K562 (cell line): ENCODE results near the gene LRRC1. TPM values are rescaled to one million over a fixed set of nuclear protein-coding genes. Genes with fewer than 3 reads are reported as not detected.

Source experiments
- ATAC-seq: fragments of 200-7000 bp; cut with Tn5 transposase; 3 replicates; pipeline ENCODE4 v1.9.1; 2020; ENCODE audit warnings: moderate library complexity
- BruUV-seq: library from RNA; stranded (reverse); fragments of 400-500 nt; replicated peaks from 2 replicates; lab custom pipeline; 2021; lab: Mats Ljungman, UMichigan
- CTCF ChIA-PET: fragments of 300-600 bp; formaldehyde crosslinking; extraction: SDS; loops from one replicate; lab custom pipeline; 2021; ENCODE audit warnings: low intra/inter-chr PET ratio; lab: Yijun Ruan, JAX
- POLR2A ChIA-PET: fragments of 300-600, 350-650 bp; sonication (Branson Sonifier 250); formaldehyde crosslinking; extraction: SDS; loops from one replicate; lab custom pipeline; 2021; ENCODE audit warnings: antibody characterized with exemption, inconsistent platforms; lab: Yijun Ruan, JAX
- DNase-seq, 4 experiments: peaks; one replicate each; pipeline versions ENCODE4 v3.0.0 to v3.0.0-alpha.2; 2011 to 2018; ENCODE audit warnings: low spot score in 3 of 4, mixed read lengths in 3 of 4; ENCODE audit errors: extremely low read depth in 1 of 4
- FAIRE-seq: peaks from 2 replicates; lab custom pipeline; 2011; peaks lifted over from hg19 to GRCh38; lab: Jason Lieb, UNC
- H2AFZ ChIP-seq: 2 replicates; pipeline ENCODE4 v1.6.0; 2011; ENCODE audit warnings: low read depth, low read length, control low read depth, inconsistent platforms
- H3K27ac ChIP-seq: fragments of 200-600 bp; 3 replicates; pipeline ENCODE4 v1.8.0; 2011; ENCODE audit warnings: low read depth, mild to moderate bottlenecking, control low read depth, inconsistent platforms, low read length, moderate library complexity, mixed read lengths; ENCODE audit errors: extremely low read depth
- H3K27me3 ChIP-seq, 2 experiments: fragments of 300-600 bp in 1 of 2; 2 replicates in 1 of 2; 3 replicates in 1 of 2; pipeline versions ENCODE4 v1.6.0 to v1.8.0; 2011; ENCODE audit warnings: inconsistent platforms in 2 of 2, low read length in 2 of 2, mild to moderate bottlenecking in 1 of 2, mixed read lengths in 1 of 2, moderate library complexity in 1 of 2; ENCODE audit not compliant: control insufficient read depth in 2 of 2, insufficient read depth in 2 of 2
- H3K36me3 ChIP-seq: fragments of 300-600 bp; 3 replicates; pipeline ENCODE4 v1.8.0; 2011; ENCODE audit warnings: mild to moderate bottlenecking, low read length, inconsistent platforms; ENCODE audit not compliant: control insufficient read depth, insufficient read depth
- H3K4me1 ChIP-seq, 2 experiments: fragments of 200-600 bp in 1 of 2; replicated peaks in 1 of 2; 2 replicates in 1 of 2; 3 replicates in 1 of 2; pipeline versions ENCODE4 v1.5.1 to v1.8.0; 2011; ENCODE audit warnings: inconsistent platforms in 2 of 2, low read length in 2 of 2, mild to moderate bottlenecking in 1 of 2, mixed read lengths in 1 of 2, moderate library complexity in 1 of 2; ENCODE audit not compliant: control insufficient read depth in 2 of 2, insufficient read depth in 2 of 2
- H3K4me2 ChIP-seq: 2 replicates; pipeline ENCODE4 v1.6.1; 2011; ENCODE audit warnings: low read length, control low read depth, inconsistent platforms, mixed read lengths; ENCODE audit not compliant: insufficient read depth
- H3K4me3 ChIP-seq: fragments of 200-600 bp; sonication (generic), shearing (Covaris generic); 2 replicates; pipeline ENCODE4 v1.5.1; 2016; ENCODE audit warnings: control low read depth, inconsistent platforms
- H3K79me2 ChIP-seq: fragments of 200-600 bp; 3 replicates; pipeline ENCODE4 v1.8.0; 2011; ENCODE audit warnings: low read length, inconsistent platforms; ENCODE audit not compliant: control insufficient read depth, insufficient read depth
- H3K9ac ChIP-seq, 2 experiments: 2 replicates each; pipeline versions ENCODE4 v1.6.0 to v1.6.1; 2011; ENCODE audit warnings: low read depth in 2 of 2, low read length in 2 of 2, control low read depth in 1 of 2, inconsistent platforms in 1 of 2, mild to moderate bottlenecking in 1 of 2, mixed read lengths in 1 of 2; ENCODE audit not compliant: insufficient read depth in 1 of 2
- H3K9me1 ChIP-seq: one replicate; pipeline ENCODE4 v1.6.0; 2011; ENCODE audit warnings: inconsistent platforms, mild to moderate bottlenecking, low read length, moderate library complexity; ENCODE audit not compliant: control insufficient read depth, insufficient read depth
- H3K9me3 ChIP-seq: replicated peaks from 2 replicates; pipeline ENCODE4 v1.5.1; 2011; ENCODE audit warnings: low read depth, low read length, inconsistent platforms; ENCODE audit not compliant: control insufficient read depth, insufficient read depth
- H4K20me1 ChIP-seq: replicated peaks from 2 replicates; pipeline ENCODE4 v1.6.1; 2011; ENCODE audit warnings: low read length, inconsistent platforms, mixed read lengths; ENCODE audit not compliant: control insufficient read depth, insufficient read depth
- BRD4 ChIP-seq: fragments of 200-600 bp; sonication (generic); IDR thresholded peaks from 2 replicates; pipeline ENCODE4 v1.6.1; 2017; ENCODE audit warnings: inconsistent platforms
- CEBPZ ChIP-seq: fragments of 150-350 bp; IDR thresholded peaks from 2 replicates; pipeline ENCODE4 v1.6.1; 2014; ENCODE audit warnings: low read depth, mild to moderate bottlenecking, low read length, borderline replicate concordance
- CHD2 ChIP-seq: IDR thresholded peaks from 2 replicates; pipeline ENCODE4 v1.6.1; 2011; ENCODE audit warnings: low read depth, low read length
- CTCFL ChIP-seq: IDR thresholded peaks from 2 replicates; pipeline ENCODE4 v1.6.1; 2011; ENCODE audit warnings: borderline replicate concordance, low read depth, mild to moderate bottlenecking, moderate library complexity, low read length; ENCODE audit not compliant: insufficient read depth, poor library complexity, severe bottlenecking
- E2F3 ChIP-seq: fragments of 250-450 bp; sonication (Bioruptor Pico); IDR thresholded peaks from 2 replicates; pipeline ENCODE4 v1.4.0; 2020; ENCODE audit warnings: mild to moderate bottlenecking
- ERF ChIP-seq: fragments of 450-650 bp; formaldehyde crosslinking; IDR thresholded peaks from 2 replicates; pipeline ENCODE4 v1.4.0; 2020; ENCODE audit warnings: mild to moderate bottlenecking, mixed read lengths
- HMGN3 ChIP-seq: IDR thresholded peaks from 2 replicates; pipeline ENCODE4 v1.6.1; 2011; ENCODE audit warnings: borderline replicate concordance, low read depth, mild to moderate bottlenecking, mixed read lengths, low read length; ENCODE audit not compliant: insufficient read length; ENCODE audit errors: extremely low read depth
- PHF21A ChIP-seq: fragments of 450-650 bp; IDR thresholded peaks from 2 replicates; pipeline ENCODE4 v1.6.1; 2017; ENCODE audit warnings: low read depth, borderline replicate concordance
- TBP ChIP-seq: optimal IDR thresholded peaks from 2 replicates; pipeline ENCODE3; 2011; ENCODE audit warnings: low read depth, low read length, improper control_type of control experiment
- VEZF1 ChIP-seq: fragments of 200-800 bp; sonication (Bioruptor generic); IDR thresholded peaks from 2 replicates; pipeline ENCODE4 v1.6.1; 2017; ENCODE audit warnings: missing genetic modification characterization, missing compliant biosample characterization
- ZNF174 ChIP-seq: fragments of 250-450 bp; sonication (Bioruptor Pico); IDR thresholded peaks from 2 replicates; pipeline ENCODE4 v1.4.0; 2020; ENCODE audit warnings: mild to moderate bottlenecking
- ZNF316 ChIP-seq: fragments of 450-650 bp; IDR thresholded peaks from 2 replicates; pipeline ENCODE4 v1.6.1; 2016
- WGBS: fragments of 100-300 bp; shearing (Covaris generic); methylation state at CpG from one replicate; pipeline ENCODE4 v1.1.6; 2016; ENCODE audit warnings: low coverage, mixed read lengths; ENCODE audit not compliant: insufficient coverage; ENCODE audit errors: missing lambda C conversion rate; 5-methylcytosine and 5-hydroxymethylcytosine counted together
- in situ Hi-C: fragments of 300-500 bp; cut with MboI; formaldehyde crosslinking; loops from 4 replicates; pipeline ENCODE4 v1.15.0; 2018; ENCODE audit warnings: inconsistent platforms, mixed read lengths
- intact Hi-C: fragments of 100-400 bp; cut with micrococcal nuclease; formaldehyde crosslinking; loops from 2 replicates; pipeline ENCODE4 v1.14.2; 2022
- polyA plus RNA-seq, 8 experiments: library from polyadenylated mRNA; depleted of rRNA in 4 of 8; stranded (reverse) in 5 of 8; unstranded in 3 of 8; fragments of >200 nt; fragmentation: Nextera tagmentation in 2 of 8; fragmentation: Illumina TruSeq in 1 of 8; extraction: Ambion mirVana in 2 of 8; extraction: Trizol in 1 of 8; gene quantifications; 2 replicates each; pipeline versions ENCODE4 v1.2.1 to v1.2.3, GENCODE V29; 2011 to 2014; ENCODE audit warnings: inconsistent platforms in 1 of 8, missing spikeins in 1 of 8
- total RNA-seq, 7 experiments: library from RNA; depleted of rRNA in 6 of 7; stranded (reverse); fragments of >200 nt in 6 of 7; fragmentation: Illumina TruSeq in 2 of 7; extraction: Trizol in 2 of 7; gene quantifications; 2 replicates each; pipeline versions ENCODE4 v1.2.1 to v1.2.3, GENCODE V29; 2011 to 2021; ENCODE audit warnings: low replicate concordance in 1 of 7
- TF ChIP-seq, protein P1 (sequence below): fragments of 250-450 bp; sonication (Bioruptor Pico); IDR thresholded peaks from 2 replicates; pipeline ENCODE4 v1.5.1; 2021; ENCODE audit warnings: mild to moderate bottlenecking
- TF ChIP-seq, protein P2 (sequence below): sonication (generic); formaldehyde crosslinking; IDR thresholded peaks from 2 replicates; pipeline ENCODE4 v1.8.0; 2022; ENCODE audit warnings: mild to moderate bottlenecking, missing genetic modification reagents

The LRRC1 gene
- total and polyA plus RNA-seq, 9 of the 15 experiments (the other 6 are each of a cell fraction or from before 2014, with no cell fraction given) = not detected

DNA sequence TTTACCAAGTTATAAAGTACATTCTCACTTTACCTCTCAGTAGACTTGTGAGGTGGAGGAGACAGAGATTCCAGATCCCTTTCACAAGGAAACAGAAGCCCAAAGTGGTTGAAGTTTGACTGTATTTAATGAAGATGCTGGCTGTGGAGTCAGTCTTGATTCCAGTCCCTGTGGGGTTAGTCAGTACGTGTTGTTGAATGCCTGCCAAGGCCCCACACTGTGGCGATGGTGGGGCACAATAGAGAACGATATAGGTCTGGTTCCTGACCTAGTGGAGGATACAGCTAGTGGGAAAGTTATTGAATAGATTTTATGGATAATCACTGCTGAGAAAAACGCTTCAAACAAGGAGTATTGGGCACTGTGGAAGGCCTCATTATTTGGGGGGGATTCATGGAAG, 71.4 kb downstream of the LRRC1 start:
- Histone ChIP-seq H3K79me2 (no peaks in the 10 kb centered on the region), H4K20me1 (no peaks in the 10 kb centered on the region), H3K9ac (no peak overlapping the region), H2AFZ (no peak overlapping the region), H3K36me3 (no peaks in the 10 kb centered on the region), H3K9me3 (no peaks in the 10 kb centered on the region), H3K27me3 (no peaks in the 10 kb centered on the region), H3K4me1 (no peaks in the 10 kb centered on the region), H3K4me2 (no peak overlapping the region), H3K4me3 (no peak overlapping the region), H3K27ac (no peak overlapping the region), H3K9me1 (no peaks in the 10 kb centered on the region)
- FAIRE-seq = no peak
- ChIA-PET POLR2A (no interaction called here), CTCF (no interaction called here)
- intact Hi-C loops (no loop called here), in situ Hi-C loops (no loop called here)
- DNase-seq = no peak
- WGBS = 0% methylated on average over 4 of the region's 4 CpGs
- no peak for ATAC-seq
- no TSS peak for BruUV-seq
- TF ChIP-seq VEZF1 (CRISPR knock-in tag) = no peak
- TF ChIP-seq, protein P1, sequence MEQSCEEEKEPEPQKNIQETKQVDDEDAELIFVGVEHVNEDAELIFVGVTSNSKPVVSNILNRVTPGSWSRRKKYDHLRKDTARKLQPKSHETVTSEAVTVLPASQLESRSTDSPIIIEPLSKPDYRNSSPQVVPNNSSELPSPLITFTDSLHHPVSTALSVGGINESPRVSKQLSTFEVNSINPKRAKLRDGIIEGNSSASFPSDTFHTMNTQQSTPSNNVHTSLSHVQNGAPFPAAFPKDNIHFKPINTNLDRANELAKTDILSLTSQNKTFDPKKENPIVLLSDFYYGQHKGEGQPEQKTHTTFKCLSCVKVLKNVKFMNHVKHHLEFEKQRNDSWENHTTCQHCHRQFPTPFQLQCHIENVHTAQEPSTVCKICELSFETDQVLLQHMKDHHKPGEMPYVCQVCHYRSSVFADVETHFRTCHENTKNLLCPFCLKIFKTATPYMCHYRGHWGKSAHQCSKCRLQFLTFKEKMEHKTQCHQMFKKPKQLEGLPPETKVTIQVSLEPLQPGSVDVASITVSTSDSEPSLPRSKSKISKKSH (CRISPR knock-in tag) = no peak
- TF ChIP-seq ZNF316 = no peak
- TF ChIP-seq CHD2 = no peak
- TF ChIP-seq CEBPZ = no peak
- no peak for TF ChIP-seq PHF21A
- TF ChIP-seq BRD4 = no peak
- no peak for TF ChIP-seq HMGN3
- TF ChIP-seq CTCFL = no peak
- TF ChIP-seq TBP = no peak
- no peak for TF ChIP-seq ERF
- TF ChIP-seq E2F3 (CRISPR knock-in tag) = no peak
- TF ChIP-seq ZNF174 (CRISPR knock-in tag) = no peak
- TF ChIP-seq, protein P2, sequence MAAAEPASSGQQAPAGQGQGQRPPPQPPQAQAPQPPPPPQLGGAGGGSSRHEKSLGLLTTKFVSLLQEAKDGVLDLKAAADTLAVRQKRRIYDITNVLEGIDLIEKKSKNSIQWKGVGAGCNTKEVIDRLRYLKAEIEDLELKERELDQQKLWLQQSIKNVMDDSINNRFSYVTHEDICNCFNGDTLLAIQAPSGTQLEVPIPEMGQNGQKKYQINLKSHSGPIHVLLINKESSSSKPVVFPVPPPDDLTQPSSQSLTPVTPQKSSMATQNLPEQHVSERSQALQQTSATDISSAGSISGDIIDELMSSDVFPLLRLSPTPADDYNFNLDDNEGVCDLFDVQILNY (CRISPR knock-in tag) = no peak
